IPS-18a (cell line): ENCODE data around the gene LGR6.

ENCODE experiments used
- H3K27ac ChIP-seq: one replicate; pipeline ENCODE4 v1.5.1; 2013; ENCODE audit warnings: low read length
- H3K27me3 ChIP-seq: one replicate; pipeline ENCODE4 v1.6.1; 2013; ENCODE audit warnings: mild to moderate bottlenecking, low read length; ENCODE audit not compliant: control insufficient read depth, insufficient read depth
- H3K36me3 ChIP-seq: one replicate; pipeline ENCODE4 v1.6.1; 2013; ENCODE audit warnings: low read depth, low read length; ENCODE audit not compliant: control insufficient read depth
- H3K4me1 ChIP-seq: one replicate; pipeline ENCODE4 v1.6.1; 2013; ENCODE audit warnings: low read depth, low read length; ENCODE audit not compliant: control insufficient read depth
- H3K4me3 ChIP-seq: one replicate; pipeline ENCODE4 v1.5.1; 2013; ENCODE audit warnings: low read length
- H3K9ac ChIP-seq: one replicate; pipeline ENCODE4 v1.6.1; 2013; ENCODE audit warnings: mild to moderate bottlenecking, low read length, moderate library complexity
- H3K9me3 ChIP-seq: one replicate; pipeline ENCODE4 v1.6.1; 2013; ENCODE audit warnings: low read depth, low read length; ENCODE audit not compliant: control insufficient read depth

The LGR6 gene

GRCh38 chr1:202283379-202283844, 89.8 kb downstream of the LGR6 start:
- no peaks in the 10 kb centered on the region for H3K27me3 ChIP-seq
- no peak overlapping the region for H3K9ac ChIP-seq
- peaks cover 11% of the 10 kb centered on the region for H3K4me1 ChIP-seq
- no peaks in the 10 kb centered on the region for H3K36me3 ChIP-seq
- H3K4me3 ChIP-seq, result no peak overlapping the region
- no peak overlapping the region for H3K27ac ChIP-seq
- no peaks in the 10 kb centered on the region for H3K9me3 ChIP-seq

- H3K4me3 ChIP-seq, result no peak overlapping the region
- H3K4me1 ChIP-seq, result peaks cover 11% of the 10 kb centered on the region
- H3K27me3 ChIP-seq, result no peaks in the 10 kb centered on the region
- no peaks in the 10 kb centered on the region for H3K36me3 ChIP-seq
- no peaks in the 10 kb centered on the region for H3K9me3 ChIP-seq
- no peak overlapping the region for H3K27ac ChIP-seq
- H3K9ac ChIP-seq, result no peak overlapping the region
Observed at GRCh38 chr1:202283991-202284390, 90.4 kb downstream of the LGR6 start.

GRCh38 chr1:202285908-202286307, 92.3 kb downstream of the LGR6 start:
- Histone ChIP-seq H3K9me3 (no peaks in the 10 kb centered on the region), H3K4me3 (no peak overlapping the region), H3K4me1 (peaks cover 5% of the 10 kb centered on the region), H3K27me3 (no peaks in the 10 kb centered on the region), H3K9ac (no peak overlapping the region), H3K36me3 (no peaks in the 10 kb centered on the region), H3K27ac (no peak overlapping the region)

- H3K4me3 ChIP-seq, result no peak overlapping the region
- no peak overlapping the region for H3K9ac ChIP-seq
- no peak overlapping the region for H3K27ac ChIP-seq
- no peaks in the 10 kb centered on the region for H3K9me3 ChIP-seq
- H3K4me1 ChIP-seq, result no peaks in the 10 kb centered on the region
- no peaks in the 10 kb centered on the region for H3K27me3 ChIP-seq
- H3K36me3 ChIP-seq, result no peaks in the 10 kb centered on the region
Observed at GRCh38 chr1:202286622-202287097, 93.1 kb downstream of the LGR6 start.

GRCh38 chr1:202287196-202287595, 93.6 kb downstream of the LGR6 start:
- Histone ChIP-seq H3K9ac (no peak overlapping the region), H3K27ac (no peak overlapping the region), H3K27me3 (no peaks in the 10 kb centered on the region), H3K4me3 (no peak overlapping the region), H3K36me3 (no peaks in the 10 kb centered on the region), H3K9me3 (no peaks in the 10 kb centered on the region), H3K4me1 (no peaks in the 10 kb centered on the region)

GRCh38 chr1:202288177-202288576, 94.6 kb downstream of the LGR6 start:
- H3K9ac ChIP-seq, result no peak overlapping the region
- H3K9me3 ChIP-seq, result no peaks in the 10 kb centered on the region
- H3K27me3 ChIP-seq, result no peaks in the 10 kb centered on the region
- no peaks in the 10 kb centered on the region for H3K36me3 ChIP-seq
- no peak overlapping the region for H3K27ac ChIP-seq
- H3K4me1 ChIP-seq, result no peaks in the 10 kb centered on the region
- no peak overlapping the region for H3K4me3 ChIP-seq

- no peaks in the 10 kb centered on the region for H3K27me3 ChIP-seq
Observed at GRCh38 chr1:202289009-202289408, 95.4 kb downstream of the LGR6 start.

GRCh38 chr1:202291001-202291400, 97.4 kb downstream of the LGR6 start:
- H3K27ac ChIP-seq, result no peak overlapping the region

More at GRCh38 chr1:202289009-202289408, 95.4 kb downstream of the LGR6 start:
- H3K27ac ChIP-seq, result no peak overlapping the region
- no peak overlapping the region for H3K4me3 ChIP-seq
- H3K4me1 ChIP-seq, result no peaks in the 10 kb centered on the region
- no peaks in the 10 kb centered on the region for H3K36me3 ChIP-seq
- H3K9ac ChIP-seq, result no peak overlapping the region
- no peaks in the 10 kb centered on the region for H3K9me3 ChIP-seq

GRCh38 chr1:202291961-202292712, 98.5 kb downstream of the LGR6 start:
- H3K9ac ChIP-seq, result no peak overlapping the region
- H3K9me3 ChIP-seq, result no peaks in the 10 kb centered on the region
- no peaks in the 10 kb centered on the region for H3K4me1 ChIP-seq
- no peak overlapping the region for H3K4me3 ChIP-seq
- H3K27me3 ChIP-seq, result no peaks in the 10 kb centered on the region
- H3K36me3 ChIP-seq, result no peaks in the 10 kb centered on the region
- H3K27ac ChIP-seq, result no peak overlapping the region

More at GRCh38 chr1:202291001-202291400, 97.4 kb downstream of the LGR6 start:
- H3K27me3 ChIP-seq, result no peaks in the 10 kb centered on the region
- H3K36me3 ChIP-seq, result no peaks in the 10 kb centered on the region
- no peaks in the 10 kb centered on the region for H3K4me1 ChIP-seq
- no peak overlapping the region for H3K4me3 ChIP-seq
- H3K9me3 ChIP-seq, result no peaks in the 10 kb centered on the region
- no peak overlapping the region for H3K9ac ChIP-seq

GRCh38 chr1:202292773-202293172, 99.2 kb downstream of the LGR6 start:
- H3K4me3 ChIP-seq, result no peak overlapping the region
- no peaks in the 10 kb centered on the region for H3K4me1 ChIP-seq
- H3K36me3 ChIP-seq, result no peaks in the 10 kb centered on the region
- H3K9ac ChIP-seq, result no peak overlapping the region
- no peaks in the 10 kb centered on the region for H3K9me3 ChIP-seq
- H3K27me3 ChIP-seq, result no peaks in the 10 kb centered on the region
- no peak overlapping the region for H3K27ac ChIP-seq

- no peak overlapping the region for H3K27ac ChIP-seq
Observed at GRCh38 chr1:202293569-202293968, 100.0 kb downstream of the LGR6 start.

GRCh38 chr1:202302166-202302565, 108.6 kb downstream of the LGR6 start:
- H3K27me3 ChIP-seq, result no peaks in the 10 kb centered on the region
- no peaks in the 10 kb centered on the region for H3K9me3 ChIP-seq
- no peaks in the 10 kb centered on the region for H3K36me3 ChIP-seq
- no peak overlapping the region for H3K4me3 ChIP-seq
- H3K9ac ChIP-seq, result no peak overlapping the region
- no peak overlapping the region for H3K27ac ChIP-seq
- H3K4me1 ChIP-seq, result no peaks in the 10 kb centered on the region

More at GRCh38 chr1:202293569-202293968, 100.0 kb downstream of the LGR6 start:
- Histone ChIP-seq H3K9me3 (no peaks in the 10 kb centered on the region), H3K36me3 (no peaks in the 10 kb centered on the region), H3K4me1 (no peaks in the 10 kb centered on the region), H3K27me3 (no peaks in the 10 kb centered on the region), H3K4me3 (no peak overlapping the region), H3K9ac (no peak overlapping the region)
